HG02938 (cell line): ENCODE measurements around the gene GALNT1.

ENCODE experiments used
- ATAC-seq: cut with Tn5 transposase; IDR thresholded peaks from one replicate; pipeline ENCODE4 v1.9.1; 2021; ENCODE audit warnings: mild to moderate bottlenecking, moderate library complexity; ENCODE audit not compliant: unreplicated experiment

Gene GALNT1

DNA sequence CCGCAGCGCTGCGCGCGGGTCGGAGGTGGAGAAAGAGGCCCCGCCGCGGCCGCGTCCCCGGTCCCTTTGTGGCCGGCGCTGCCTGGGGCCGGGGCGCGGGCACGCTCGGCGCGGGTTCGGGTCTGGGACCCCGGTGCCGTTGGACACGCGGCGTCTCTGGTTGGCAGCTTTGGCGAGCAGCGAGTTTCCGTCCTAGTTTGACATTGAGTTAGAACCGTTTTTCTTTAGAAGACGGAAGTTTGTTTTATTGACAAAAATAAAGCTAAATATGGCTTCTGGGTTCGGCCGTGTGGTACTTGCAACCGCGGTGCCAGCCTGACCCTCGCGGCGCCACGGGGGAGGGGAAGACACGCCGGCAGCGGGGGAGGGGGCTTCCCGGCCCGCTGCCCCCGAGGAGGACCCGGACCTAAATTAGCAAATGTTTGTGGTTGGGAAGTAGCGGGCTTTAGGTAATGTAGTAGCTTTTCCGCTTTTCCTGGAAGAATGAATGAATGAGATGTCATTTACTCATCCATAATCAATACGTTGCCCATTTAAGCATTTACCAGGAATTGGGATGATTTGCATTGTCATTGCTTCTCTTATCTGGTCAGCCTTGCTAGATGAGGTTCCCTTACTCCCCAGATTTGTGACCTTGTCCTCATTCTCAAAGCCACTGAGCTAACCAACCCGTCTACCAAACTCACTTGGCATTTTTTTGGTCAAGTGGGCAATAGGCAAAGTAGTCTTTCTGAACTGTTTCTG is 530 bp downstream of the GALNT1 start:
- ATAC-seq, result no peak

DNA sequence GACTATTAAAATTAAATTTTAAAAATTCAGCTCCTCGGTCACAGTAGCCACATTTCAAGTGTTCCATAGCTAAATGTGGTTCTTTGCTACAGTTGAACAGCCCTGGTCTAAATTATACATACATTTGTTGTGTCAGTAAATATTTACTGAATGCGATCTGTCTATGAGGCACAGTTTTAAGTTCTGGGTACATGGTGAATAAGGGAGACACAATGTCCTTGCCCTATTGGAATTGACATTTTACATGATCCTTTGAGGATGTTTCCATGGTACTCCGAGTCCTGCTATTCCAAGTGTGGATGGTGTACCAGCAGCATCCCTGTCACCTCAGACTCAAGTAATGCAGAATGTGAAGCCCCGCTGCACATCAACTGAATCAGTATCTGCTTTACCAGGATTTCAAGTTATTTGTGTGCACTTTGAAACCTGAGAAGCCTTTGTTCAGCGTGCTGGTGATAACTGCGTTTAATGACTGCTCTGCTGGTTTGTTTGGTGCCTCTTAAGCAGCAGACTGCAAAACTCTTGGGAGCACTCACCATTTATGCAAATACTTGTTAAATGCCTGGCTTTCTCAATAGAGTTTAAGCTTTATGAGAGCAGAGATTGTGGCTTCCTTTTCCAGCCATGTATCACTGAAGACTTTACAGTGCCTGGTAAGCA is 1.5 kb downstream of the GALNT1 start:
- no peak for ATAC-seq

DNA sequence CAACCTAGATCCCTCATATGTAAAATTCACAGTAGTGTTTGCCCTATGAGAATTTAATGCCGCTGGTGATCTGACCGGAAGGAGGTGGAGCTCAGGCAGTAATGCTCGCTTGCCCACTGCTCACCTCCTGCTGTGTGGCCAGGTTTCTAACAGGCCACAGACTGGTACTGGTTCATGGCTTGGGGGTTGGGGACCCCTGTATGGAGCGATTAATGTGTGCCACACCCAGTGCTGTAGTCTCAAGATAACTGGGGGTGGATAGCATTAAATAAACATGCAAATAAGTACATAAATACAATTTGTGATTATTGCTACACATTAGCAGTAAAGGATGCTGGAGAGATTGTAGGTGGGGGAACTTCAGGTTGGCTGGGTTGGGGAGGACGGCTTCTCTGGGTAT is 3.2 kb downstream of the GALNT1 start:
- ATAC-seq, result no peak

DNA sequence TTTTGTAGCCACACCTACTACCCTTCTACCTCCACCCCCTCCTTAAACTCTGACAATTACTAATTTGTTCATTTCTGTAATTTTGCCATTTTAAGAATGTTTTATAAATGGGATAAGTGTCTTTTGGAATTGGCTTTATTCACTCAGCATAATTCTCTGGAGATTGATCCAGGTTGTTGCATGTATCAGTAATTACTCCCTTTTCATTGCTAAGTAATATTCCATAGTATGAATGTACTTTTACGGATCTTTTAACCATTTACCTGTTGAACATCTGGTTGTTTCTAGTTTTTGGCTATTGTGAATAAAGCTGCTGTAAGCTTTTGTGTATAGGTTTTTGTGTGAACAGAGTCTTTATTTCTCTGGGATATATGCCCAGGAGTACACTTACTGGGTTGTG is 4.1 kb downstream of the GALNT1 start:
- no peak for ATAC-seq

DNA sequence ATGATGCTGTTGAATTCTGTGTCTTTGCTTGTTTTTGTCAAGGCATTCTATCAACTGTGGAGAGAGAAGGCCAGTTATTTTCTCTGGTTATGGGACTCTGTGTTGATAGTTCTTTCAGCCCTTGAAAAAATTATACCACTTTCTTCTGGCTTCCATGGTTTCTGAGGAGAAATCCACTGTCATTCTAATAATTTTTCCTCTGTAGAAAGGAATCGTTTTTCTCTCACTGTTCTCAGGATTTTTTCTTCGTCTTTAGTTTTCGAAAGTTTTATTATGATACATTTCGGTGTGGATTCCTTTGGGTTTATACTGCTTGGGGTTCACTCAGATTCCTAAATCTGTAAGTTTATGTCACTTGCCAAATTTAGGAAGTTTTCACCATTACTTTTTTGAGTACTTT is 6.6 kb downstream of the GALNT1 start:
- no peak for ATAC-seq

DNA sequence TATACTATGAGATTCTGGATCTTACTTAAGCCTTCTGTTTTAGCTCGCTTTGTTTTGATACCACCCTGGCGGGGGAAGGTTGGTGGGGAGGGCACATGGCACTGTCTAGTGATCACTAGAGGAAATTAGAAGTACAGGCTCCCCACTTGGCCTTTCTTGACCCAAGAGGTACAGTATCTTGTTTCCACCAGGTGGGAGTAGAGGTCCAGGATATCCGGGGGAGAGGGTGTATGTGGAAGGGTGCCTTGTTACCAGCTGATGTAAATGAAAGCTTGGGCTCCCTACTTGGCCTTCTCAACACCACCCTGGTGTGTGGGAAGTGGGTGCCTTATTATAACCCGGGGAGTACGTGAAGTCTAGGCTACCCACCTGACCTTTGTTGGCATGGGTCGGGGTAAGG is 7.5 kb downstream of the GALNT1 start:
- no peak for ATAC-seq

DNA sequence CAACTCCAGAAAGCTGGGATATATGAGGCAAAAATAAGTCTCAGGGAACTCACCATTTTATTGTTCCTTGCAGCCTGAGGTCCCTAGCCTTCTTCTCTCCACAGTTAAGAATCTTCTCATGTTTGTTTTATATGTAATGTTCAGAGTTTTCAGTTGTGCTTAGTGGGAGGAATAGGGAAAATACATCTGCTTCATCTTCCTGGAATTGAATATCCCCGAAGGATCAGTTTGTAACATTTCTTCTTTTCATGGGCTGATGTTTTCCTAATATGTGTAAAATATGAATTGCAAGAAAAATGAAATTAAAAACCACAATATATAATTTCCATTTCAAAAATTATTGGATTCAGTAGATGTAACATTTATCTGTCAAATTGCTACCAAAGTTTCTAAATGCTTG is 8.0 kb downstream of the GALNT1 start:
- ATAC-seq, result no peak

DNA sequence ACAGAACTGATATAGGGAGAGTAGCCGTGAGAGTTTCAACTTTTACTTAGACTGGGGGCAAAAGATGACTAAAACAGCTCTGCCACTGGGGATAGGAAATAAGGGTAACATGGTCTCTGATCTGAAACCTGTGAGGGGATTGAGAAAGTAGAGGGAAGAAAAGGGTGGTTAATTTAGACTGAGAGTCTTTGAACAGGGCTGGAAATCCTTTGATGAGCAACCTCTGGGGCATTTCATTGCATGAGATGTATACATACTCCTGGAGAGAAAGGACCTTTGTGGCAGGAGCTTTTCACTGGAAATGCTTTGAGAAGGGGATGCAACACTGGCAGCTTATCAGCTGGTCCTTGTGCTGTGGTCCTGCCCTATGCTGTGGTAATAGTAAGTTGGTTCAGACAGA is 9.4 kb downstream of the GALNT1 start:
- ATAC-seq, result no peak

DNA sequence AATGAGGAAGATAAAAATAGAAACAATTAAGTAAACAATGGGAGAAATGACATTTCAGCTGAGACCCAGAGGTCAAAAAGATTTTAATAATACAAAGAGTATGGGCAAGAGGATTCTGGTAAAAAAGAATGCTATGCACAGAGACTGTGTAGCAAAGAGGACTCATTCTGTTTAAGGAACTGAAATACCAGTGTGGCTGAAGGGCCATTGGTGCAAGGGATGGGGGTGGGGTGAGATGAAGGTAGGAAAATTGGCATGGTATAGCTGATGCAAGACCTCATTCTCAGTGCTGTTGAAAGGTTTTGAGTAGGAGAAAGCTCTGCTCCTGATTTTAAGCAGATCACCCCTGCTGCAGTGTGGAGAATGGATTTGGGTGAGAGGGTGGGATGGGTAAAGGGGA is 10.8 kb downstream of the GALNT1 start:
- peak; percentile 98 for ATAC-seq

DNA sequence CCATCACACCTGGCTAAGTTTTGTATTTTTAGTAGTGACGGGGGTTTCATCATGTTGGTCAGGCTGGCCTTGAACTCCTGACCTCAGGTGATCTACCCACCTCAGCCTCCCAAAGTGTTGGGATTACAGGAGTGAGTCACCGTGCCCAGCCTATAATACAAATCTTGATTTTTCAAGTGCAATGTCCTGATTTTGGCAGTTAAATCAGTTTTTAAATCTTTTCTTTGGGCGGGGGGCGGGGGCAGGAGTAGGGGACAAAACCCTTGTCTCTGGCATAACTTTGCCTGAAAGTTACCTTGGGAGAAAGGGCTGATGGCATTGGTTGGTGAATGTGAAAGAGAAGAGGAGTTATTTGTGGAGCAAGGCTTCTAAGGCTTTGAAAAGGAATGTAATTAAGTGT is 12.3 kb downstream of the GALNT1 start:
- no peak for ATAC-seq

DNA sequence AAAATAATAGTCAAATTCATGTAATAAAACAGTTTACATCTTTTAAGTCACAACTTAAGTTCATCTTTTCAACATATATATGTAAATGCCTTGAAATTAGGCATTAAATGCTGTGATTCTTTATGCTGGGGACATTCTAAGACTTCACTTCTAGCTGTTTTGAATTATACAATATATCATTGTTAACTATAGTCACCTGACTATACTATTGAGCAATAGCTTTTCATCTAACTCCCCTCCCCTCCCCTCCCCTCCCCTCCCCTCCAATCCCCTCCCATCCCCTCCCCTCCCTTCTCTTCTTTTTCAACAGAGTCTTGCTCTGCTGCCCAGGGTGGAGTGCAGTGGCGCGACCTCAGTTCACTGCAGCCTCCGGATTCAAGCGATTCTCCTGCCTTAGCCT is 16.2 kb downstream of the GALNT1 start:
- ATAC-seq, result no peak

DNA sequence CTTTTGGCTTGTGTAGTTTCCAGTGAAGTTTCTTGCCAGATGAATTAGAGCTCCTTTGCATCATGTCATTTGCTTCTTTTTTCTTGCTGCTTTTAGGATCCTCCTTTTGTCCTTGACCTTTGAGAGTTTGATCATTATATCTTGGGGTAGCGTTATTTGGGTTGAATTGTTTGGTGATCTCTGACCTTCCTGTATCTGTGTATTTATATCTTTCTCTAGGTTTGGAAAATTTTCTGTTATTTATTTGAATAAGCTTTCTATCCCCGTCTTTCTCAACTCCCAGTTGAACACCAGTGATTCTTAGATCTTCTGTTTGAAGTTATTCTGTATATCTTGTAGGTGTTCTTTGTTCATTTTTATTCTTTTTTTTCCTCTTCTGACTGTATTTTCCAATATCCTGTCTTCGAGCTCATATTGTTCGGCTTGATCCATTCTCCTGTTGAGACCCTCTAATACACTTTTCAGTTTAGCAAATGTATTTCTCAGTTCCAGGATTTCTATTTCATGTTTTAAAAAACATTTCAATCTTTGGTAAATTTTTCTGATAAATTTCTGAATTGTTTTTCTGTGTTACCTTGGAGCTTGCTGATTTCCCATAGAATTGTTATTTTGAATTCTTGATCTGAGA is 20.8 kb downstream of the GALNT1 start:
- no peak for ATAC-seq

DNA sequence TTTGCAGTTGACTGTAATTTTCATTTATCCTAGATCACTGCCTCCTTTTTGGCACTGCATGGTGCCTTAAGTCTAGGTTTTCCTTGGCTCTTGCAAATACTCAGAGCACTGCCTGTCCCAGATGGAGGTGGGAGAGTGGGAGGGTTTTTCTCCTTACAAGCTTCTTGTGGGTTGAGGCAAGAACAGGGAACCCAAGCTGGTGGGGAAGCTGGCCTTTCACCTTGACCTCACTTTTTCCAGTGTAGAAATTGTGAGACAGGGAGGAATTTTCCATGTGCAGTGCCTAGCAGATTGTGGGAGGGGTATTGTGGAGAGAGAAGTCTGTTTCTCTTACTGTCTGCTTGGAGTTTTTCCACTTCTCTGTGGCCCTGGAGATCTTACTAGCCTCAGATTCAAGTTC is 21.5 kb downstream of the GALNT1 start:
- no peak for ATAC-seq

DNA sequence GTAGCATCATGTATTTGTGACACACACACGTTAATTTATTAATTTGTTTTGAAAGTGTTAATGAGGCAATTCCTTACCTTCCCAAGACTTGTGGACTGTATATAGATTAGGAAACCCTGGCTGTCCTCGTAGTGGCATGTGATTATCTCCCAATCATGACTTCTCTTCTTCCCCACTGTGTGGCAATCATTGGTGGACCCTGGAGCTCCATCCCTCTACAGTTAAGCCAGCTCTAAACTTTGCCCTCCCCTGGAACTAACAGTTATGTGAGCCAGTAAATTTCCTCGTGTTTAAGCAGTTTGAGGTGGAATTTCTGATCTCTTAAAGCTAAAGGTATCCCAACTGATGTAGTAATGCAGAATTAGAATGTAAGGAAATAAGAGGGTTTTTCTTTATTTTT is 22.0 kb downstream of the GALNT1 start:
- ATAC-seq, result no peak

DNA sequence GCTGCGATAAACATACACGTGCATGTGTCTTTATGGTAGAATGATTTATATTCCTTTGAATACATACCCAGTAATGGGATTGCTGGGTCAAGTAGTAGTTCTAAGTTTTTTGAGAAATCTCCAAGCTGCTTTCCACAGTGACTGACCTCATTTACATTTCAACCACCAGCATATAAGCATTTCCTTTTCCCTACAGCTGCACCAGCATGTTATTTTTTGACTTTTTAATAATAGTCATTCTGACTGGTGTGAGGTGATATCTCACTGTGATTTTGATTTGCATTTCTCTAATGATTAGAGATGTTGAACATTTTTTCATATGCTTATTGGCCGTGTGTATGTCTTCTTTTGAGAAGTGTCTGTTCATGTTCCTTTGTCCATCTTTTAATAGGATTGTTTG is 22.8 kb downstream of the GALNT1 start:
- no peak for ATAC-seq

DNA sequence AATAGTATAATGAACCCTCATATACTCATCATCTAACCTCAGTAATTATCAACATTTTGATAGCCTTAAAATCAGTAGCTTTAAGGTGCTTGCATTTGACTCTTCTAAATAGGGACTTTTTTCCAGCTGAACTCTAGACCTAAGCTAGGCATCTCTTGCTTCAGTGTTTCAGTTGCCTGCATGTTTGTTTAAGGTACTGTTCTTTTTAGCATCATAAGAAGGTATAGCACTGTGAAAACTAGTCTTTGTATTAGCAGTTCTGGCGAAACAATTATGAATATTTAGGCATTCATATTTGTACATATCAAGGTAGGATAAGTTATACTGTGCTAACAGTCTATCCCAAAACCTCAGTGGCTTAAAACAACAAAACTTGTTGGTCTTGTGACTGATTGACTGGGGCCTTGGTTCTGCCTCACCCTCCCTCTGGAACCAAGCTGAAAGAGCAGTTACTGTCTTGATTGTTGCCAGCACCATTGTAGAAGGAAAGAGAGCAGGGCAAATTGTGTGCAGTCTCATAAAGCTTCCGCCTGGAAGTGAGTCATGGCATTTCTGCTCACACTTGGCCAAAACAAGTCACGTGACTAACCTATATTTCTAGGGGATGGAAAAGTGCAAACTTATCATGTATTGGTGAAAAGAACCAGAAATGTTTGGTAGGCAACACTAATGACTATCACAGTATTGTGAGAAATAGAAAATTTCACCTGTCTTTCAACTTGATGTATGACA is 24.3 kb downstream of the GALNT1 start:
- no peak for ATAC-seq

DNA sequence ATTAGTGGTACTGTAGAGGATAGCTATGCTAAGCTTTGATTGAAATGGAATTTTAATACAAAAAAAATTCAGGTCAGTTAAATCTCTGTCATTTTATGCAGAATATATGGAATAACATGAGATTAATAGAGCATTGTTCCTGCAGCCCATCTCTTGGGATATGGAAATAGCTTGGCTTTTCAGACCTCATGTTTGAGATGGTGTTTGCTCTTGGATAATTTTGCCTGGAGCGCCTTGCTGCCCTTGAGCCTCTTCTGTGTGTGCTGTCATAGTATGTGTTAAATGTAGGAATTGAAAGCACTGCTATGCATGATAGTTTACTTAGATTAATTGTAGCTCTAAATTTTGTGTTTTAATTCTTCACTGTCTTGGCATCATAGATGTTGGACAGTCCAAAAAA is 27.7 kb downstream of the GALNT1 start:
- ATAC-seq, result no peak

DNA sequence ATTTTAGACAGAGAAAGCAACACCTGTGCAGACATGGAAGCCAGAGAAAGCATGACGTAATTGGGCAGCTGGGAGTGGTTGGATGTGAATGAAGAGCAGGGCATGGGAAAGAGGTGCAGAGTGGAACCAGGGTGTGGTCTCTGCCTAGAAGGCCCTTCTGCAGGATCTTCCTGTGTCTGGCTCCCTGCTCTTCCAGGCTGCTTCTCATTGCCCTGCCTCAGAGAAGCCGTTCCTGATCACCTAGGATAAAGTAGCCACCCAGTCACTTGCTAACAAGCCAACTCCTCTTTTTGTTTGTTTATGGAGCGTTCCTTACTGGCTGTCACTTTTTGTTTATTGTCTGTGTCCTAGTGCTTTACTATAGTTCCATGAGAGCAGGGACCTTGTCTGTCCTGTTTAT is 28.5 kb downstream of the GALNT1 start:
- ATAC-seq, result no peak

DNA sequence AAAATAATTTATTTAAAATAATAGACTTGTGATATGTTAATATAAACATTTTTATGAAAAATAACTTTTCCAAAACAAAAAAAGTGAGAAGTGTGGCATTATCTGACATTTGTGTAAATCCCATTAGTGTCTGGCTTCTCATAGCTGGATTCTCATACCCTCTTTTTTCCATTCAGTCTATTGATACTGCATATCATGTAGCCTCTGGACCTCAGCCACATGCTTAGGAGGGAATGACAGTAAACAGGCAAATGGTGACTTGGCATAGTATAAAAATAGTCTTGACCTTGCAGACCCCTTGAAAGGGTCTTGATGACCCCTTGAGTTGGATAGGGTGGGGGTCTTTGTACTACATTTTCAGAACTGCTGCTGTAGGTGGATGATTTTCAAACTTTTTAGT is 29.2 kb downstream of the GALNT1 start:
- ATAC-seq, result no peak

DNA sequence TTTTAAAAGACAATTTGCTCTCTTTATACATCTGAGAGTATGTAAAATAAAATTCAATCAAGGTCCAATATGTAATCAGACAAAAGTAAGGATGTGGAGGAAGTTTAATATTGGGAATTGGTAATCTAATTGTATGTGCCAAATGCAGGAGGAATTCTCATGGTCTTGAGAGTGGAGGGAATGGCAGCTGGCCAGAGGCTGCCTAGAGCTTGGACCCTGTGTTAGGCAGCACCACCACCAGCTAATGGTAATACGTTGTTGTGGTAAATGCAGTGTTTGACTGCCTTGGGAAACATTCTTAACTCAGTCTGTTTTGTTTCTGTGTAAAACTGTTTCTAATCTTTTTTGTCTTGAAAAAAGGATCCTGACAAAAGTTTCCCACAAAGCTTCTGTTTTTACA is 30.0 kb downstream of the GALNT1 start:
- no peak for ATAC-seq

DNA sequence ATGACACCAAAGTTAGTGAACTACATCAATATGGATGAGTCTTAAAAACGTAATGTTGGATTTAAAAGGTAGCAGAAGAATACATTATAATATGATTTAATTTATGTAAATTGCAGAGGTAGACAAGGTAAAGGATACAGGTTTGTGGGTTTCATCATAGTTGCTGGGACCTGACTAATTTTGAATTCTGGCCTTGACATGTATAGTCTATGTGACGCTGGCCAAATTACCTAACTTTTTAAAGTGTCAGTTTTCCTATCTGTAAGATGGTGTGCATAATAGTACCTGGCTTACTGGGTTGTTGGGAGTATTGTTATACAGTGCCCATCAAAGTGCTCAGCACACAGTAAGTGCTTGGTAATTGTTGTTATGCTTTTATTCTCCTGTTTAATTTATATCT is 34.5 kb downstream of the GALNT1 start:
- no peak for ATAC-seq
